Transverse colon (tissue), 4 donors: ENCODE data around the gene CDX1.

Experiments
- POLR2AphosphoS5 ChIP-seq, 3 donors: sonication (generic); formaldehyde crosslinking; IDR thresholded peaks; one replicate each; pipeline ENCODE4 v1.6.1; 2016; ENCODE audit warnings: antibody characterized with exemption in 3 of 3
- TF ChIP-seq, protein P1 (sequence below), 5 experiments: fragments of 200-600 bp in 3 of 5; fragments of 450-650 bp in 2 of 5; sonication (generic) in 3 of 5; IDR thresholded peaks; 1 replicate in 2 of 5; 2 replicates in 3 of 5; pipeline ENCODE4 v1.5.1; 2016 to 2017; ENCODE audit warnings: antibody characterized with exemption in 5 of 5, inconsistent platforms in 3 of 5, mild to moderate bottlenecking in 2 of 5, moderate library complexity in 1 of 5

DNA sequence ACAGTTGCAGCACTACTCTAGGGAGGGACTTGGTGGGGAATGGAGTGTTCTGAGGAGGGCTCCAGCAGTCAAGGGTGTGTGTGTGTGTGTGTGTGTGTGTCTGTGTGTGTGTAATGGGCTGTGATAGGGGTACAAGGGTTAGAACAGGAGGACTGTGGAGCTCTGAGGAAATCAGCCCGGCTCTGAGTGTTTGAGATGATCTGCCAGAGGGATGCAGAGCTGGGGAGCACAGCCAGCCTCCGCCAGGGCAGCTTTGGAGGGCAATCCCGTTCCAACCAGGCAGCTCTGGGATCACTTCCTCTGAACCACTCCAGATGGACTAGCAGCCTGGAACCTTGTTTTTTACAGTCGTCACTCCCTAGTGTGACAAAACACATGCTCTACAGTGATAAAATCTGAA is 20.3 kb downstream of the CDX1 start:
- TF ChIP-seq, protein P1, sequence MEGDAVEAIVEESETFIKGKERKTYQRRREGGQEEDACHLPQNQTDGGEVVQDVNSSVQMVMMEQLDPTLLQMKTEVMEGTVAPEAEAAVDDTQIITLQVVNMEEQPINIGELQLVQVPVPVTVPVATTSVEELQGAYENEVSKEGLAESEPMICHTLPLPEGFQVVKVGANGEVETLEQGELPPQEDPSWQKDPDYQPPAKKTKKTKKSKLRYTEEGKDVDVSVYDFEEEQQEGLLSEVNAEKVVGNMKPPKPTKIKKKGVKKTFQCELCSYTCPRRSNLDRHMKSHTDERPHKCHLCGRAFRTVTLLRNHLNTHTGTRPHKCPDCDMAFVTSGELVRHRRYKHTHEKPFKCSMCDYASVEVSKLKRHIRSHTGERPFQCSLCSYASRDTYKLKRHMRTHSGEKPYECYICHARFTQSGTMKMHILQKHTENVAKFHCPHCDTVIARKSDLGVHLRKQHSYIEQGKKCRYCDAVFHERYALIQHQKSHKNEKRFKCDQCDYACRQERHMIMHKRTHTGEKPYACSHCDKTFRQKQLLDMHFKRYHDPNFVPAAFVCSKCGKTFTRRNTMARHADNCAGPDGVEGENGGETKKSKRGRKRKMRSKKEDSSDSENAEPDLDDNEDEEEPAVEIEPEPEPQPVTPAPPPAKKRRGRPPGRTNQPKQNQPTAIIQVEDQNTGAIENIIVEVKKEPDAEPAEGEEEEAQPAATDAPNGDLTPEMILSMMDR (IDR thresholded peaks at IDR 0.05): no peak
- no peak for TF ChIP-seq POLR2AphosphoS5 (IDR thresholded peaks at IDR 0.05)
